Jurkat, Clone E6-1 (cell line): Measurements from ENCODE around the gene MITD1. TPM values are rescaled to one million over a fixed set of nuclear protein-coding genes. Genes with fewer than 3 reads are reported as not detected.
"Not testable (repeated sequence)": the region's sequence is repeated elsewhere in the genome, so short reads cannot be mapped to it uniquely, and the experiment has no call there.

Experiments used
- DNase-seq: peaks from one replicate; pipeline ENCODE4 v3.0.0-alpha.2; 2011; ENCODE audit warnings: low read depth, low spot score
- H3K4me3 ChIP-seq: 2 replicates; pipeline ENCODE4 v1.5.1; 2011; ENCODE audit warnings: mild to moderate bottlenecking, low read length, control low read depth, moderate library complexity
- polyA plus RNA-seq: library from polyadenylated mRNA; unstranded; fragments of >200 nt; gene quantifications from one replicate; pipeline ENCODE4 v1.2.1, GENCODE V29; 2012; ENCODE audit warnings: missing spikeins; ENCODE audit not compliant: insufficient read length, insufficient read depth

Gene MITD1
- polyA plus RNA-seq, result 55.2 TPM

DNA sequence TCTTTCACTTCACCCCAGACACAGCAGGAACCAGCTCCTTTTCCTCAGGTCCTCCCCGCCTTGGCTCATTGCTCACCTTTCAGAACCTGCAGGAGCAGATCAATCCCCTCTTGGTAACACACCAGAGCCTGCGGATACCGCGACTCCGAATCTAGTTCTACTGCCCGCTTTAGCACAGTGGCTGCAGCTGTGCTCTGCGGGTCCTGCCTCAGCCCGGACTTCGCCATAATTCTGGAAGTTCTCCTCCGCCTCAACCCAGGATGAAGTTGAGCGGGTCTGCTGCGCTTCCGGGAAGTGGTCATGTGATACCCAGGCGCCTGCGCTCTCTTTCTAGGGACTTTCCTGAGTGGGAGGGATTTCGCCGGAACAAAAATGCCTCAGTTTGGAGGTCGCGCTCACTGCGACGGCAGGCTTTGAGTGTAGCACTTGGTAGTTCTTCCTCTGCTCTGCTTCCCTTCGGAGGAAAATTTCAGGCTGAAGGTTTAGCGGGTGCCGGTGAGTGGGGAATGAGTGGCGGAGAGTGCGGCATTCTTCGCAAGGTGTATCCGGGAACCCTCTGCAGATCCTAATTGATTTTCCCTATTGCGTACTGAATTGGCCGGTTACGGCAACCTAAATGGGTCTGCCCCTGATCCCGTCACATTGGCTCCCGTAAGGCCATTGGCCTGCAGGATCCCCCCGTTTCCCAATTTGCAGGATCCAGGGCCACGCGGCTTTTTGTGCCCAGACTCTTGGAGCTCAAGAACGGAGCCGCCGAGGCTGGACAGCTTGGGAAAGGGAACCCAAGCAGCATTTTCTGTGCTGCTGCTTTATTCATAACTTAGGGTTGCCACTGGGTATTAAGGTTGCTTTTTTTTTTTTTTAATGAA, at the start of gene MITD1, which contains the start of gene MRPL30:
Gene MITD1 (minus strand): TSS at position 304 of the 869 bp plus-strand sequence. CDS start 77 bp downstream, at position 227.
Gene MRPL30 (plus strand): TSS at position 430 of the 869 bp plus-strand sequence. CDS start 5,020 bp downstream, outside the sequence.
- H3K4me3 ChIP-seq, result peak within 1 kb of the TSS; percentile 80

GRCh38 chr2:99217929-99218501, 37.2 kb upstream of the MITD1 start:
- DNase-seq, result no peak
- no peak overlapping the region for H3K4me3 ChIP-seq

More for the DNA sequence above, at the start of gene MITD1, which contains the start of gene MRPL30:
- DNase-seq, result peak; percentile 95

DNA sequence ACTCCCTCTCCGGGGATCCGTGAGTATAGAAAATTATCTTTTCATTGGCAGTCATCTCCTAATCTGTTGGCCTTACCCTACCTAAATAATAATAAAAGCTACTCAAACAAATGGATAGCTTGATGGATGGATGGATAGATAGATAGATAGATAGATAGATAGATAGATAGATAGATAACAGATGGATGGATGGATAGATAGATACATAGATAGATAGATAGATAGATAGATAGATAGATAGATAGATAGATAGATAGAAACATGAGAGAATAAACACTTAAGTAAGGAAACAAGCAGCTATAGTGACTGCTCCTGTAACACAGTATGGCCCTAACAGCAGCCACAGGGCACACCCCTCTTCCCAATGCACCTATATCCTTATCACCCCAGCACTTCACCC, 35.2 kb upstream of the MITD1 start:
- no peak overlapping the region for H3K4me3 ChIP-seq
- DNase-seq, result no peak

DNA sequence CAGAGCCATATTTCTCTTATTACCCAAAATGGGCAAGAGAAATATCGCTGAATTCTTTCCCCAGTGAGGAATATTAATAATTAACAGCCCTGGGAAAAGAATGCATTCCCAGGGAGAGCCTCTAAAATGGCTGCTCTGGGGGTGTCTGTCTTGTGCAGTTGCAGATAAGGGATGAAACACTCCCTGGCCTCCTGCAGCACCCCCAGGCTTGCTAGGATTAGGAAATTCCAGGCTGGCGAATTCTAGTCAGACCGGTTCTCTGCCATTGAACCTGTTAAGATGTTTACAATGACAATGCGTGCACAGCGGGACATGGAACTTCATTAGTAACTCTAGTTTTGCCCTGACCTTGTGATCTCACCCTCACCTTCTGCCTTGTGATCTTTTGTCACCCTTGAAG, 24.6 kb upstream of the MITD1 start:
- H3K4me3 ChIP-seq, result no peak overlapping the region
- no peak for DNase-seq

DNA sequence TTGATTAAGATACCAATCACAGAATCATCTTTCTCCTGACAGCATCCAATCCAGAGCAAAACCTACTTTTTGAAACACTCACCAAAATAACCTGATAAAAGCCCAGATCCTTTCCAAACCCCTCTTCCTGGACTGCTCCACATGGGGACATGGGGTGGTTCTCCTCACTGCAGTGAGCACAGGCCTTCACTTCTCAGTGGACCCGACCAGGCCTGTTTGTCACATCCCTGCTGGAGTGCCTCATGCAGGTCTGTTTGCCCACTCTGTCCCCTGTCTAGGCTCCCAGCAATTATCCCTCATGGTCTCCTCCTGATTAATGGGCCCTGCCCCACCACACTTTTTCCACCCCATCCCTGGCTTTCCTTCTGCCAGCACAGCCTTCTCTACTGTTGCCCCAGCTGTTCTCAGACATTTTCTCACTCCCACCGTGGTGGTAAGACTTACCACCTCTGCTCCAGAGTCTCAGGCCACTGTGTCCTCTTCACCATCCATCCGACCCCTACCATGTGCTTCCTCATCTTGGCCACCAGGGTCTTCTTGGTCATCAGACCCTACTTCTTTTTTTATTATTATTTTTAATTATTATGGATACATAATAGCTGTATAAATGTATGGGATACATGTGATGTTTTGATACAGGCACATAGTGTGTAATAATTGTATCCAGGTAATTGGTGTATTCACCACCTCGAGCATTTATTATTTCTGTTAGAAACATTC, 21.3 kb upstream of the MITD1 start:
- no peak overlapping the region for H3K4me3 ChIP-seq
- no peak for DNase-seq

DNA sequence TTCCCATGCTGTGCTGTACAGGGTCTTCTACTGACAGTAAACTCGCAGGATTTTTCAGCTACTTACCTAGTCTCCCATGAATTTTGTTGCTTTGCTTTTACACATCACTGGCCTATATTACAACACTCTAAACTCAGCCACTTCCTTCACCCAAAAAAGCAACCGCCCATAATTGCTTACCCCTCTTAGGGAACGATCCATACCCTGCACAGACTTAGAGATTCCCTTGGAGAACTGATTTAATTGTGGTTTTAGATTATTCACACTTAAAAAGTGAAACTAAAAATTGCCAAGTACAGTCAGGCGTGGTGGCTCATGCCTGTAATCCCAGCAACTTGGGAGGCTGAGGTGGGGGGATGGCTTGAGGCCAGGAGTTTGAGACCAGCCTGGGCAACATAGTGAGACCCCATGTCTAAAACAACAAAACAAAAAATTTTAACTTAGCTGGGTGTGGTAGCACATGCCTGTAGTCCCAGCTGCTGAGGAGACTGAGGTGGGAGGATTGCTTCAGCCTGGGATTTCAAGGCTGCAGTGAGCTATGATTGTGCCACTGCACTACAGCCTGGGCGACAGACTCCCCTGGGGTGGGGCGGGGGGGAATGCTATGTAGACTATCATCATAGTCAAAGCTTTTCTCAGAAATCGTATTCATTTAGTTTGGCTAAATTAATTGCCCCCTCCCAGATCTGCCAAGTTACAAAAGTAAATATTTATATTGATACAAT, 19.4 kb upstream of the MITD1 start:
- H3K4me3 ChIP-seq, result no peak overlapping the region
- DNase-seq, result no peak

GRCh38 chr2:99198103-99198841, 17.4 kb upstream of the MITD1 start:
- no peak for DNase-seq
- H3K4me3 ChIP-seq, result no peak overlapping the region

DNA sequence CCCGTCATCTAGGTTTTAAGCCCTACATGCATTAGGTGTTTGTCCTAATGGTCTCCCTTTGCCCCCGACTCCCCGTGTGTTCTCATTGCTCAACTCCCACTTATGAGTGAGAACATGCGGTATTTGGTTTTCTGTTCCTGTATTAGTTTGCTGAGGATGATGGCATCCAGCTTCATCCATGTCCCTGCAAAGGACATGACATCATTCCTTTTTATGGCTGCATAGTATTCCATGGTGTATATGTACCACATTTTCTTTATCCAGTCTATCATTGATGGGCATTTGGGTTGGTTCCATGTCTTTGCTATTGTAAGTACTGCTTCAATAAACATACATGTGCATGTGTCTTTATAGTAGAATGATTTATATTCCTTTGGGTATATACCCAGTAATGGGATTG, 11.5 kb upstream of the MITD1 start:
- not testable (repeated sequence) for H3K4me3 ChIP-seq, DNase-seq

DNA sequence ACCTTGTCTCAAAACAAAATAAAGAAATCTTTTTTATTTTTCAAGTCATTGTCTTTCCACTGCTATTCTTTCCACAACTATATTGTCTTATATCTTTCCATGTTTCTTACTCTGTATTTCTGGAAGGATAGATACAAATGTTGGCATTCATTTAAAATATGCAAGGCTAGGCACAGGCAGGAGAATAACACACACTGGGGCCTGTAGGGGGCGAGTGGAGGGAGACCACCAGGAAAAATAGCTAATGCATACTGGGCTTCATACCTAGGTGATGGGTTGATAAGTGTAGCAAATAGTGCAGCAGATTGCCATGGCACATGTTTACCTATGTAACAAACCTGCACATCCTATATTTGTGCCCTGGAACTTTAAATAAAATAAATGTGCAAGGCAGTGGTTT, 9.7 kb upstream of the MITD1 start:
- H3K4me3 ChIP-seq, result no peak overlapping the region
- no peak for DNase-seq

DNA sequence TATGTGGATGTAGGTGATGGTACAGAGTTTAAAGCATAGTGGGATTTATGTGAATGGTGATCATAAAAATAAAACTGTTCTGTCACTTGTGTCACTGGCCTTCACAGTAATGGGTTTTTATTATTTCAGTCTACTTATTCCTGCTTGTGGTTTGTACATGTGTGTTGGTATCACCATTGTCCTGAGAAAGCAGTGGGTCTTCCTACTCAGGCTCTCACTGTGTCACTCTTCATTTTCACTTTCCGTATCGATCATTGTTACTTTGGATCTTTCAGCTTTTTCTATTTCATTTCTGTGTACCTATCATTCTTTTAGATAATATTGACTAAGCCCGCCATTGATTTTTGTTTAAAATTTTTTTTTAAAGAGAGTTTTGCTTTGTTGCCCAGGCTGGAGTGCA, 7.5 kb upstream of the MITD1 start:
- H3K4me3 ChIP-seq, result no peak overlapping the region
- no peak for DNase-seq

- no peak for DNase-seq
- no peak overlapping the region for H3K4me3 ChIP-seq
Observed at GRCh38 chr2:99187011-99187410, 6.2 kb upstream of the MITD1 start.

DNA sequence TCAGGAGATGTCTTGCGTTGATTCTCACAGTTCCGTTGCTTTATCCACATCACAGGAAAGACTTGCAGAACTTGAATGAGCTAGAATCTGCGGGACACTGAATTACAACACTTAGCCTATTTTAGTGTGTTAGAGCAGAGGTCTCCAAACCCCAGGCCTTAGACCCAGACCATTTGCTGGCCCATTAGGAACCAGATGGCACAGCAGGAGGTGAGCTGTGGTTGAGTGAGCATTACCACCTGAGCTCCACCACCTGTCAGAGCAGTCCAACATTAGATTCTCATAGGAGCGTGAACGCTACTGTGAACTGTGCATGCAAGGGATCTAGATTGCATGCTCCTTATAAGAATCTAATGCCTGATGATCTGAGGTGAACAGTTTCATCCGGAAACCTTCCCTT, 4.0 kb upstream of the MITD1 start:
- no peak for DNase-seq
- H3K4me3 ChIP-seq, result no peak overlapping the region

GRCh38 chr2:99183025-99183424, 2.2 kb upstream of the MITD1 start:
- H3K4me3 ChIP-seq, result no peak overlapping the region
- no peak for DNase-seq

DNA sequence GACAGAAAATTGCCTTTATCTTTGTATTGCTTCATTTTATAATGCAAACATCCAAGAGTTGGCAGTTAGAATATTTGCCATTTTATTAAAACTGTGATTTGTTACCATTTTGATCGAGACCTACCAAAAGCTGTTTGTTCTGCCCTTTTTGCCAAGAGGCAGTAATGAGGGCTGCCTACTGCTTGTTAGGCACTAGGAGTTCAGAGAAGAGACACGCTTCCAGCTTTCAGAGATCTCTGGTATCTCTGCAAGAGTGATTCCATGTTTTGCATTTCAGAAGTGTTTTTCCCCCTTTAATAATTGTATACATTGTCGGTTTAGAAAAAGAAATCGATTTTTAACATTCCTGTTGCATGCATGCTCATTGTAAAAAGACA, 754 bp upstream of the MITD1 start:
- peak overlapping the region; percentile 80 for H3K4me3 ChIP-seq
- DNase-seq, result peak; percentile 18

GRCh38 chr2:99171377-99172140, 9.3 kb downstream of the MITD1 start:
- no peak for DNase-seq
- H3K4me3 ChIP-seq, result no peak overlapping the region

DNA sequence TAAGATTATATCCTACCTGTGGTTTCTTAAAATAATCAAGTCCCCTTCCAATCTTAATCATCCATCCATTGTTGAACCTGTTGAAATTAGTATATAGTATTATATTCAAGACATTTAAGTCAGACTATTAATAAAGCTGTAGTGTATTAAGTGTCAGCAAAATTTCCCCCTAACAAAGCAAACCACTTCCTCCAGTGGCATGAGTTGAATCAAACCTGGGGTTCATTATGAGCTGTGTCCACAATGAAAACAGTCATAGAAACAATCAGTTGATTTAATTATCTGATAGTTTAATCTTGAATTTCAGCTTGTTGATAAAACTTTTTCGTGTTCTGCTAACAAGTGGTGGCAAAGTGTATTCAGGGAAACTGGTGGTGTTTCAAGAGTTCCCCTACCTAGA, 11.3 kb downstream of the MITD1 start:
- H3K4me3 ChIP-seq, result no peak overlapping the region
- DNase-seq, result no peak

GRCh38 chr2:99166218-99166617, 14.6 kb downstream of the MITD1 start:
- no peak overlapping the region for H3K4me3 ChIP-seq
- no peak for DNase-seq

GRCh38 chr2:99159594-99159993, 21.3 kb downstream of the MITD1 start:
- no peak overlapping the region for H3K4me3 ChIP-seq
- no peak for DNase-seq
